Loucy (cell line): Measurements from ENCODE around the gene ZRANB1.

Source experiments
- CTCF ChIP-seq: fragments of 200-600 bp; sonication (generic); conservative IDR thresholded peaks from 2 replicates; pipeline ENCODE4 v1.5.1; 2014; ENCODE audit warnings: mild to moderate bottlenecking, antibody characterized with exemption, low read length
- EZH2phosphoT487 ChIP-seq: fragments of 200-600 bp; IDR thresholded peaks from 2 replicates; pipeline ENCODE4 v1.6.1; 2018; ENCODE audit warnings: antibody characterized with exemption, mild to moderate bottlenecking, moderate library complexity, borderline replicate concordance

- TF ChIP-seq CTCF: no peak
- no peak for TF ChIP-seq EZH2phosphoT487
These were observed 92.8 kb downstream of the ZRANB1 start for GRCh38 chr10:125034675-125035074.
